HG02870 (cell line): ENCODE measurements around the gene C1QTNF5.

Experiments used
- ATAC-seq: cut with Tn5 transposase; IDR thresholded peaks from one replicate; pipeline ENCODE4 v1.9.1; 2021; ENCODE audit warnings: mild to moderate bottlenecking, moderate library complexity; ENCODE audit not compliant: unreplicated experiment

Gene C1QTNF5

DNA sequence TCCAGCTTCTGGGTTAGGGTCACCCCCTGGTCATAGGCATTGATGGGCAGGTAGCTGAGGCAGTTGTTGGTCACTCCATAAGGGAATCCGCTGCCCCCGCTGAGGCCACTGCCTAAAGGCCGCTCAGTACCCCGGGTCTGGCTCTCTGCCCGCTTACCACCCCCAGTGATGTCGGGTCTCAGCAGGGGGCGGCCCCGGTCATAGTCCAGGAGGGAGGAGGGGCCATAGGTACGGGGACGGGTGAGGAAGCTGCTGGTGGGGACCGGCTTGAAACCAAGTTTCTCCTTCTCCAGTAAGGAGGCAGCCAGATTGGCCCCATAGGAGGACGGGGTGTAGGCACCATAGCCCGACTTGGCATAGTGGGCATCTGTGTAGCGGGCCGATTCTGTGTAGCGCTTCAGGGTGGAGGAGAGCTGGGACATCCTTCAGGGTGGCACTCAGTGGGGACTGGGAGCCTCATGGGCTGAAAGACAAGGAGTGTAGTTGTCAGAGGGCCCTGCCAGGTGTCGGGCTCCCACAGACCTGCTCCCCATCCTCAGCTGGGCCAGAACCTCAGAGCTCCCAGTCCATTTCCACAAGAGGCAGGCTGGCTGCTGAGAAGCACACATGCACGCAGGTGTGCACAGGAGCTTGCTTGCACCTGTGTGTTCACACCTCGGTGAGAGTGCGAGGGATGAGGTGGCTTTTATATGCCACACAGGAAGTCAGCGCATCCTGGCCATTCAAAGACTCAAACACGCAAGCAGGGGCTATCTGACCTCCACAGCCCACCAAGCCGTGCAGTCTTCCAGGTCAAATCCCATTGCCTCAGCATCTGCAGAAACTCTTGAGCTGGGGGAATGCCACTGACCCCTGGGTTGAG, 32.6 kb upstream of the C1QTNF5 start:
- no peak for ATAC-seq

DNA sequence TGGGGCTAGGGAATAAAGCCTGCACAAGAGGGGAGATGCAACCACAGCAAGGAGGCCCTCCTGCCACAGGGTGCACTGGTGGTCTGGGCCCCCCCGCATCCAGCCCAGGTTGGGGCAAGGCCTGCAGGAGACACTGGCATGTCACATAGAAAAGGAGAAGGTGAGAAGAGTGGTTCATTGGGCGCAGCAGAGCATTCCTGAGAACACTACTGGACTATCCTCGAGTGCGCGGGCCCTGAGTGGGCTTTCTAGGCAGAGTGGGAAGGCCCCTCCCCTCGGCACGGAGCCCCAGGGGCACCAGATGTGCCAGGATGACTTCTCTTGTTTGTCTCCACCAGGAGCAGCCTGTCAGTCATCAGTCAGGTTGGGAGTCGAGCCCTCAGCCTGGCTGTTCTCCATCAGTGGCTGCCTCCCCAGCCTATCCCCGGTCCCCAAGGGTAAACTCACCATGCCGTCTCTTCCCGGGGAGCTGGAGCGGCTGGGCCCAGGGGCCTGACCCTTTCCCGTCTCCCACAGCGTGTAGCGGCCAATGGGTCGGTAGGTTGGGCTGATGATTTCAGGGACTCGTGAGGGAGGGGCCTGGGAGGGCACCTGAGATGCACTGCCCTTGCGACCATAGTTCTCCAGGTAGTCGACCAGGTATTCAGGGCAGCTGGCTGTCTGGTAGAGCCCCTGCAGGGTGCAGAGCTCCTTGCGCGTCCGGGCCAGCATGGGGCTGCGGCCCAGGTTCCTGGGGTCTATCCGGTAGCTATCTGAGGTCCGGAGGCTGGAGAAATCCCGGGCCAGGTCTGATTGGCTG, 31.8 kb upstream of the C1QTNF5 start:
- no peak for ATAC-seq

- no peak for ATAC-seq
Observed at GRCh38 chr11:119371778-119372182, 31.1 kb upstream of the C1QTNF5 start.

GRCh38 chr11:119371067-119371601, 30.5 kb upstream of the C1QTNF5 start:
- ATAC-seq, result no peak

GRCh38 chr11:119370486-119371046, 29.9 kb upstream of the C1QTNF5 start:
- no peak for ATAC-seq

DNA sequence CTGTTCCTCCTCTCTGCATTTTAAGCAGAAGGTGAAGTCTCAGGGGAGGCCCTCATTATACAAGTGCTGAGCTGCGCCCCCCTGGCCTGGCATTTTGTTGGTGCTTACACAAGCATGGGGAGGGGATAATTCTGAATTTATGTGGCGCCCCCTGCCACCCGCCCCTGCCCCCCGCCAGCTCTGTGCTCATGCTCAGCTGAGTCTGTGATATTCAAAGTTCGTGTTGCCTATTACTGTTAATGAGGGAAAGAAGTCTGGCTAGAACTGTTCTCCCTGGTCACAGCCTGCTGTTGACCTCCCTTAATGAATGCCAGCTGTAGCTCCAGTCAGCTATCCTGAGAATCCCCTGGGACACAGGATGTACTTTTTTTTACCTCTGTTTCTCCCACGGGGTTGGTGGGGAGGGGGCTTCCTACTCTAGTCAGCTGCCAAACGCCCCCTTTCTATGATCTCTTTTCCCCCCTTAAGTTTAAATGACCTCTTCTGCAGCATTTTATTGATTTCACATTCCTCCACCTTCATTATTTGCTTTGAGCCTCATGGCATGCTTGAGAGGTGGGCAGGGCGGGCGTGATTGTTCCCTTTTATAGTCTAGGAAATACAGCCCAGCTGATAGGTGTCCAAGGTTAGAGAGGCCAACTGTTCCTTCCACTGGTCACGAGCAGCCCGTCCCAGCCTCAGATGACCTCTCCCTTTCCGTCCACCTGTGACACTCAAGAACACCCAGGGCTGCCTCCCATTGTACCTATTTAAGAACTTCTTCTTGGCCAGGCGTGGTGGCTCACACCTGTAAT, 28.6 kb upstream of the C1QTNF5 start:
- no peak for ATAC-seq

DNA sequence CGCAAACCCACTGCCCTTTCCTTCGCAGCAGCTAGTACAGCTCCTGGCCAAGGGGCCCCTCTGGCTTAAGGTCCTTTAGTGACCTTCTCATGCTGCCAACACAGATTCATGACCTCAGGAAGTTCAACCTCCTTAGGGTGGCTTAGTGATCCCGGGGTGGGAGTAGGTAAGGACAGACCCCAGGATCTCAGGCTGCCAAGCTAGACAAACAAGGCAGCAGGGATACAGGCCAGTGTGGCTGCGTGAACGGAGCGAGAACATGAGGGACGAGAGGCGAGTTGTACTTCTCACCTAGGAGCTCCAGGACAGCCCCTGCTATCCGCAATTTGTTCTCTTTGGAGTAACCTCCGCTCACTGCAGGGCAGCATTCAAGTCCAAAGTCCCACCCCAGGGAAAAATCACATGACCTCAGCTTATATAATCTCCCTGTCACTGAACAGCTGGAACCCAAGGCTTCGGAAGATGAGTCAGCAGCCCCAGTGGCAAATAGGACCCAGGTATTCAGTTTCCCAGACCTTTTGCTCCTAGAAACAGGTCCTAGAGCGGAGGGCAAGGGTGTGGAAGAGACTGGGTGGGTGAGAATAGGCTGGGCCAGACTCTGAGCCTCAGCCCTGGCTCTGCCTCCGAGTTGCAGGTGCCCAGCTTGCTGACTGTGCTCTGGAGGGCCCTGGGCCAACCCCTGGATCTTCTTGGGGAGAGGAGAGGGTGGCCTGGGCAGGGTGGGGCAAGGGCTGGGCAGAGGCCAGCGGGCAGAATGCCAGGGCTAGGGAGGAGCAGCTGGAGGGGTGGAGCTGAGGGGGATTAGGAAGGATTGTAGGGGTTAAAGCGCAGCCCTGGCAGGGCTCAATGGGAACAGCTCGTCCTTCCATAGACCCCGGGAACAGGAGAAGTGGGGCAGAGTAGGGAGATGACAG, 27.7 kb upstream of the C1QTNF5 start:
- no peak for ATAC-seq

GRCh38 chr11:119367661-119368120, 27.0 kb upstream of the C1QTNF5 start:
- no peak for ATAC-seq

- no peak for ATAC-seq
Observed at GRCh38 chr11:119366690-119367620, 26.3 kb upstream of the C1QTNF5 start.

- no peak for ATAC-seq
Observed at GRCh38 chr11:119365071-119365591, 24.4 kb upstream of the C1QTNF5 start.

DNA sequence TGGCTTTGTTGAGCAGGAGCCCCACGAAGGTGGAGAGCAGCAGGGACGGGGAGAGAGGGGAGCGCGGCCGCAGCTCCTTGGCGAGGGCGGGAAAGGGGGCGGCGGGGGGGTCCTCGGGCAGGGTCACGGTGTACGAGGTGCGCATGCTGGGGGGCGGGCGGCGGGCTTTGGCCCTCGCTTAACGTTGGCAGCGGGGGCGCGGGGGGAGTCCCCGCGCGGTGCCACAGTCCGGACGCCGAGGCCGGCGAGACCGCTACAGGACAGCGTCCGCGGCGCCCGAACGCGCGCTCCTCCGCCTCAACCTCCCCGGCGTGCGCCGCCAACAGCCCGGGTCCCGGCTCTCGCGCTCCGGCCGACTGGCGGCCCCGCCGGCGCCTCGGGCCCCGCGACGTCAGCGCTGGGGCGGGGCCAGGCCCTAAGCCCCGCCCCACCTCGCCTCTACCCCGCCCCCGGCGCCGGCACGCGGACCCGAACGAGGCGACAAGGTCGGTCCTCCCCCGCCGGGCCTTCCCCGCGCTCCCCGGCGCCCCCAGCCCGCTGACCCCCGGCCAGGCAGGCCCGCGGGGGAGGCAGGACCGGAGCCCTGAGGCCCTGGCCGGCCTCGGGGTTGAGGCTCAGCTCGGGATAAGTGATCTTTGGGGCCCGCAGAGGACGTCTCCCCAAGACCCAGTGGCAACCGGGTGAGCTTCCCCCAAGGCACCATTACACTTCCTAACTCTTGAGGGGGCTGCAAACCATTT, 23.3 kb upstream of the C1QTNF5 start:
- ATAC-seq, result no peak

- no peak for ATAC-seq
Observed at GRCh38 chr11:119363081-119363850, 22.6 kb upstream of the C1QTNF5 start.

- ATAC-seq, result no peak
Observed at GRCh38 chr11:119362741-119363080, 22.0 kb upstream of the C1QTNF5 start.

DNA sequence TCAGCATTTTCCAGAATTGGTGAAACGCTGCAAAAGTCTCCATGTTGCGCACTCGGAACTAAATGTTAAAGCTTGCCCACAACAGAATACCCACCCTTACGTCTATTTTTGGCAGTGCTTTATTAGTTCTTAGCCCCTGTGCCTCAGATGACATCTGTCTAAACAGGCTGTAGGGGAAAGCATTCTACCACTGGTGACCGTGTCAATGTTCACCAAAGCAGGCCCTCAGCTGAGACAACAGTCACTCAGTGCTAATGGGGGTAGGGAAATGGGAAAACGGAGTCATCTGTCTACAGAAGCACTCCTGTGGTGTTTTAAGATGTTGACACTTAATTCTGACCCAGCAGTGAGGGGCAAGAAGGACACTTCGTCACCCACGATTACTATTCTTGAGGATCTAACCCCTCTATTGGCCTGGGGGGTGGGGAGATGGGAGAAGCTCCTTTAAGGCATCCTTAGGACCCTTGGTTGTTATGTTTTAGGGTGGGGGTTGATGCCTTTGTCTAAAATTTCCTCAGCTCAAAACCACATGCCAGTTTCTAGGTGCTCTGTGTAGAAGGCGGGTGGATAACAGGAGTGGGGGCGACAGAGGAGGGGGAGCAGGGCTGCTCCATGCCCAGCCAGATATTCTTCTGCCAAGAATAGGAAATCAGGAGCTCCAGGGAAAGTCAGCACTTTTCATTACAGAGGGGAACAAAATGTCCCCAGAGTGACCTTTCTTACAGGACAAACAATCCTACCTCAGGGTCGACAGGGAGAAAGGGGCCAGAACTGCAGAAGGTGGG, 21.4 kb upstream of the C1QTNF5 start:
- no peak for ATAC-seq

DNA sequence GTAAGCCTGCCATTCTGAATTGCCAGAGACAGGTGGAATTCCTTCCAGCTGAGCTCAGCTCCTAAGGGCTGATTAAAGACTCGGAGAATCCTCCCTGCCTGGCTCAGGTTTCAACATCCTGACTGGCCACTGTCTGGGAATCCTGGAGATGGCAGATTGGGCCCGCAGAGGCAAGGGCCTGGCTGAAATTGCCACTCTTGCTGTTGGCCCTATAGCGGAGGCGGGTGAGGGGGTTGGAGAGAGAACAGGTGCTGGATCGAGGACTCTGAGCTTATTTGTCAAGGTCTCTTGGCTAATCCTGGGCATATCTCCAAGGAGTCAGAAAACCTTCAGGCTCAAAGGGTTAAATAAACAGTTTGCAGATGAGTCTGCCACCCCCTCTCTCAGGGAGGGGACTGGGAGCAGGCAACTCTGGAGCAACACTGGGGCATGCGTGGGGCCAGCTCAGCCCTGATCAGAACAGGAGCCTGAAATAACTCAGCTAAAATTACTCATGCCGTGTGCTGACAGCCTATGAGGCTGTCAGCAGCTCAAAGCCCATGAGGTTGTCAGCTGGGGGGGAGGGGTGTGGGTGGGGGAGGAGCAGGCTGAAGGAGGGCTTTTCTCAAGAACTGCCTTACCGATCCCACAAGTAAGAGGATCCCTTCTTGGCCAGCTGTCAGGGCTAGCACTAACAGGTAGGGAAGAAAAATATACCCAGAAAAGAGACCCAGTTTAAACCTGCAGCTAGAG, 20.5 kb upstream of the C1QTNF5 start:
- ATAC-seq, result no peak
